Right ventricle myocardium inferior (tissue), 1 donor: ENCODE data around the gene CD8B2. TPM values are rescaled to one million over a fixed set of nuclear protein-coding genes. Genes with fewer than 3 reads are reported as not detected.

ENCODE experiments used
- ATAC-seq: fragments of 200-7000 bp; cut with Tn5 transposase; one replicate; pipeline ENCODE4 v1.9.1; 2020; ENCODE audit warnings: mild to moderate bottlenecking, moderate library complexity
- DNase-seq: peaks from one replicate; pipeline ENCODE4 v3.0.0; 2021; ENCODE audit errors: missing footprints
- intact Hi-C: fragments of 100-400 bp; cut with DNase I; formaldehyde crosslinking; loops from one replicate; pipeline ENCODE4 v1.11.0; 2022
- total RNA-seq: library from RNA; stranded (reverse); fragmentation: NEBNext Ultra II Directional; extraction: Animal tissue kit (Norgen Biotek cat#: 25700); gene quantifications from one replicate; pipeline ENCODE4 v1.2.1, GENCODE V29; 2021
- donor health status: DM: no; HTN: yes; CAD: no; lungs with severe emphysema.

Gene CD8B2
- total RNA-seq, 1 donor from 2014 or later, result not detected

DNA sequence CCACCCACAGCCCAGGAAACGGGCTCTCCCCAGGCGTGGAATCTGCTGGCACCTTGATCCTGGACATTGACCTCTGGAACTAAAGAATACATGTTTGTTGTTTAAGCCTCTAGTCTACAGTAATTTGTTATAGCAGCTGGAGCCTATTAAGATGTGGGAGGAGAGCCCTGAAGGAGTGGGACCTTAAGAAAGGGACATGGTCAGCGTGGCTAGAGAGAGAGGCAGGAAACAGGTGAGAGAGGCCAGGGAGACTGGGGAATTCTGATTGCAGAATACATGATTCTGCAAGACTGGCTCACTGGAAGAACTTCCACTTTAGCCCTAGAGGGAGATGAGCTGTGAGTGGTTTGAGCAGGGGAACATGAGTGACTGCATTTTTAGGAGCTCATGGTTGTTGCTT, 83.2 kb downstream of the CD8B2 start:
- DNase-seq (no peak), ATAC-seq (no peak)
- intact Hi-C loops, result no loop called here

Other genes with a start within 250 kb of the CD8B2 start
- gene RGPD3, start 19.0 kb upstream of the CD8B2 start, total RNA-seq, result 0.16 TPM